H1 (cell line): ENCODE measurements around the gene KCNJ16. TPM values are rescaled to one million over a fixed set of nuclear protein-coding genes. Genes with fewer than 3 reads are reported as not detected.

ENCODE experiments used
- CTCF ChIA-PET: fragments of 300-600 bp; sonication (Branson Sonifier 250); formaldehyde crosslinking; loops from one replicate; lab custom pipeline; 2021; ENCODE audit not compliant: partially characterized antibody; lab: Charles Lee
- POLR2A ChIA-PET: fragments of 300-600 bp; sonication (Branson Sonifier 250); formaldehyde crosslinking; loops from one replicate; lab custom pipeline; 2021; ENCODE audit warnings: inconsistent platforms; ENCODE audit not compliant: partially characterized antibody; lab: Charles Lee
- DNase-seq, 2 experiments: peaks; one replicate each; pipeline versions ENCODE4 v3.0.0 to v3.0.0-alpha.2; 2010 to 2022; ENCODE audit warnings: low spot score in 2 of 2, low read depth in 1 of 2, mixed read lengths in 1 of 2
- FAIRE-seq: peaks from 2 replicates; lab custom pipeline; 2011; peaks lifted over from hg19 to GRCh38; lab: Jason Lieb, UNC
- H2AFZ ChIP-seq: 2 replicates; pipeline ENCODE4 v1.8.1; 2012; ENCODE audit warnings: low read length, inconsistent platforms
- H2AK5ac ChIP-seq: 2 replicates; pipeline ENCODE4 v1.6.1; 2013; ENCODE audit warnings: low read depth, low read length
- H2BK120ac ChIP-seq: replicated peaks from 2 replicates; pipeline ENCODE3; 2013; ENCODE audit warnings: low read depth, low read length, inconsistent platforms
- H2BK12ac ChIP-seq: 2 replicates; pipeline ENCODE4 v1.6.1; 2013; ENCODE audit warnings: low read depth, low read length
- H2BK15ac ChIP-seq: 2 replicates; pipeline ENCODE4 v1.6.1; 2013; ENCODE audit warnings: low read length
- H2BK20ac ChIP-seq: 2 replicates; pipeline ENCODE4 v1.6.1; 2013; ENCODE audit warnings: low read length
- H2BK5ac ChIP-seq: 2 replicates; pipeline ENCODE4 v1.6.1; 2013; ENCODE audit warnings: low read depth, low read length
- H3K14ac ChIP-seq: 2 replicates; pipeline ENCODE4 v1.6.1; 2013; ENCODE audit warnings: inconsistent platforms; ENCODE audit not compliant: insufficient read length
- H3K18ac ChIP-seq: 2 replicates; pipeline ENCODE4 v1.6.1; 2013; ENCODE audit warnings: low read length; ENCODE audit errors: extremely low read depth
- H3K23ac ChIP-seq: 2 replicates; pipeline ENCODE4 v1.6.1; 2013; ENCODE audit warnings: inconsistent platforms; ENCODE audit not compliant: insufficient read length
- H3K23me2 ChIP-seq: 2 replicates; pipeline ENCODE4 v1.6.1; 2013; ENCODE audit warnings: low read depth, low read length
- H3K27ac ChIP-seq: 2 replicates; pipeline ENCODE4 v1.6.1; 2011; ENCODE audit warnings: low read depth, low read length, inconsistent platforms
- H3K27me3 ChIP-seq, 4 experiments: replicated peaks in 1 of 4; 1 replicate in 1 of 4; 2 replicates in 3 of 4; pipeline versions ENCODE4 v1.6.1 to v1.8.1; 2011 to 2013; ENCODE audit warnings: low read length in 3 of 4, mild to moderate bottlenecking in 3 of 4, inconsistent platforms in 2 of 4, mixed read lengths in 2 of 4, moderate library complexity in 1 of 4; ENCODE audit not compliant: control insufficient read depth in 3 of 4, insufficient read depth in 3 of 4; ENCODE audit errors: extremely low read depth in 1 of 4
- H3K36me3 ChIP-seq, 4 experiments: 2 replicates each; pipeline versions ENCODE4 v1.6.1 to v1.8.1; 2011 to 2013; ENCODE audit warnings: mild to moderate bottlenecking in 4 of 4, low read length in 3 of 4, moderate library complexity in 2 of 4, control low read depth in 1 of 4, inconsistent platforms in 1 of 4; ENCODE audit not compliant: insufficient read depth in 4 of 4, control insufficient read depth in 2 of 4
- H3K4ac ChIP-seq: replicated peaks from 2 replicates; pipeline ENCODE3; 2013; ENCODE audit warnings: low read length, low read depth, mixed read lengths, inconsistent platforms; ENCODE audit not compliant: insufficient read length
- H3K4me1 ChIP-seq, 4 experiments: replicated peaks in 1 of 4; 1 replicate in 1 of 4; 2 replicates in 3 of 4; pipeline versions ENCODE4 v1.6.1 to v1.8.1; 2011 to 2013; ENCODE audit warnings: low read length in 3 of 4, inconsistent platforms in 2 of 4, mixed read lengths in 1 of 4; ENCODE audit not compliant: insufficient read depth in 4 of 4, control insufficient read depth in 3 of 4
- H3K4me2 ChIP-seq, 2 experiments: 2 replicates each; pipeline versions ENCODE4 v1.6.1 to v1.8.1; 2011 to 2013; ENCODE audit warnings: low read depth in 2 of 2, low read length in 2 of 2, control low read depth in 1 of 2, inconsistent platforms in 1 of 2, mild to moderate bottlenecking in 1 of 2; ENCODE audit not compliant: insufficient read depth in 1 of 2
- H3K4me3 ChIP-seq, 4 experiments: fragments of 200-600, 300-600 bp in 1 of 4; sonication (generic), shearing (Covaris generic), sonication (Bioruptor Twin) in 1 of 4; 2 replicates each; pipeline versions ENCODE4 v1.5.1 to v1.8.1; 2011 to 2016; ENCODE audit warnings: low read length in 4 of 4, low read depth in 3 of 4, control low read depth in 2 of 4, inconsistent platforms in 2 of 4, mild to moderate bottlenecking in 2 of 4, mixed read lengths in 1 of 4, moderate library complexity in 1 of 4; ENCODE audit not compliant: insufficient read depth in 2 of 4; ENCODE audit errors: extremely low read depth in 1 of 4
- H3K56ac ChIP-seq: replicated peaks from 2 replicates; pipeline ENCODE3; 2013; ENCODE audit warnings: low read depth, mild to moderate bottlenecking, mixed read lengths, low read length, inconsistent platforms; ENCODE audit not compliant: insufficient read length
- H3K79me1 ChIP-seq: 2 replicates; pipeline ENCODE4 v1.6.1; 2013; ENCODE audit warnings: low read depth, low read length, control low read depth
- H3K79me2 ChIP-seq, 2 experiments: 2 replicates each; pipeline versions ENCODE4 v1.6.1 to v1.8.1; 2012 to 2013; ENCODE audit warnings: low read length in 2 of 2, mild to moderate bottlenecking in 2 of 2, inconsistent platforms in 1 of 2; ENCODE audit not compliant: insufficient read depth in 2 of 2, control insufficient read depth in 1 of 2
- H3K9ac ChIP-seq, 4 experiments: replicated peaks in 1 of 4; 1 replicate in 1 of 4; 2 replicates in 3 of 4; pipeline versions ENCODE4 v1.6.1 to v1.8.1; 2011 to 2013; ENCODE audit warnings: low read depth in 3 of 4, low read length in 3 of 4, control low read depth in 2 of 4, mild to moderate bottlenecking in 2 of 4, moderate library complexity in 2 of 4, inconsistent platforms in 1 of 4; ENCODE audit errors: extremely low read depth in 1 of 4
- H3K9me3 ChIP-seq, 2 experiments: 2 replicates each; pipeline versions ENCODE4 v1.6.1 to v1.8.1; 2012 to 2013; ENCODE audit warnings: mild to moderate bottlenecking in 2 of 2, moderate library complexity in 2 of 2, control low read depth in 1 of 2, inconsistent platforms in 1 of 2, low read depth in 1 of 2, low read length in 1 of 2, mixed read lengths in 1 of 2; ENCODE audit not compliant: insufficient read depth in 2 of 2
- H4K20me1 ChIP-seq, 2 experiments: replicated peaks in 1 of 2; 2 replicates each; pipeline versions ENCODE3 to v1.8.1; 2011 to 2013; ENCODE audit warnings: inconsistent platforms in 2 of 2, low read length in 2 of 2, mild to moderate bottlenecking in 1 of 2; ENCODE audit not compliant: insufficient read depth in 2 of 2, control insufficient read depth in 1 of 2
- H4K5ac ChIP-seq: 2 replicates; pipeline ENCODE4 v1.6.1; 2013; ENCODE audit warnings: low read length, low read depth, mixed read lengths, inconsistent platforms; ENCODE audit not compliant: insufficient read length
- H4K8ac ChIP-seq: 2 replicates; pipeline ENCODE4 v1.8.0; 2013; ENCODE audit warnings: mild to moderate bottlenecking, moderate library complexity, low read length, inconsistent platforms; ENCODE audit not compliant: insufficient read depth; ENCODE audit errors: extremely low read depth
- H4K91ac ChIP-seq: replicated peaks from 2 replicates; pipeline ENCODE3; 2013; ENCODE audit warnings: low read length, mixed read lengths, inconsistent platforms; ENCODE audit not compliant: insufficient read length
- EZH2 ChIP-seq: fragments of 200-600 bp; sonication (generic); IDR thresholded peaks from 2 replicates; pipeline ENCODE4 v1.7.1; 2012; ENCODE audit warnings: low read depth, mild to moderate bottlenecking, moderate library complexity, low read length, inconsistent platforms; ENCODE audit not compliant: severe bottlenecking
- GTF2F1 ChIP-seq: IDR thresholded peaks from 2 replicates; pipeline ENCODE4 v1.6.1; 2012; ENCODE audit warnings: low read depth, low read length, improper control_type of control experiment, borderline replicate concordance
- JUN ChIP-seq: IDR thresholded peaks from 2 replicates; pipeline ENCODE4 v1.6.1; 2011; ENCODE audit warnings: low read depth, mild to moderate bottlenecking, improper control_type of control experiment, low read length
- JUND ChIP-seq: IDR thresholded peaks from 2 replicates; pipeline ENCODE4 v1.6.1; 2011; ENCODE audit warnings: mild to moderate bottlenecking, improper control_type of control experiment, low read length
- KDM4A ChIP-seq: IDR thresholded peaks from one replicate; pipeline ENCODE4 v1.7.1; 2012; ENCODE audit warnings: low read depth, mild to moderate bottlenecking, moderate library complexity, low read length, inconsistent platforms; ENCODE audit not compliant: severe bottlenecking
- POLR2A ChIP-seq, 2 experiments: IDR thresholded peaks; 1 replicate in 1 of 2; 2 replicates in 1 of 2; pipeline ENCODE4 v1.6.1; 2011; ENCODE audit warnings: low read depth in 2 of 2, low read length in 2 of 2, mild to moderate bottlenecking in 2 of 2; ENCODE audit errors: control extremely low read depth in 1 of 2
- RBBP5 ChIP-seq: IDR thresholded peaks from 2 replicates; pipeline ENCODE4 v1.7.1; 2012; ENCODE audit warnings: low read depth, mild to moderate bottlenecking, inconsistent platforms, low read length, moderate library complexity, borderline replicate concordance
- RFX5 ChIP-seq: IDR thresholded peaks from 2 replicates; pipeline ENCODE4 v1.6.1; 2011; ENCODE audit warnings: low read depth, low read length, improper control_type of control experiment, borderline replicate concordance
- SAP30 ChIP-seq: fragments of 300-600 bp; sonication (generic); IDR thresholded peaks from 2 replicates; pipeline ENCODE4 v1.7.1; 2012; ENCODE audit warnings: low read length, moderate library complexity, mild to moderate bottlenecking, inconsistent platforms; ENCODE audit not compliant: insufficient read depth, insufficient replicate concordance
- SP4 ChIP-seq: IDR thresholded peaks from 2 replicates; pipeline ENCODE4 v1.6.1; 2012; ENCODE audit warnings: low read length, inconsistent platforms
- TCF12 ChIP-seq: IDR thresholded peaks from 2 replicates; pipeline ENCODE4 v1.6.1; 2011; ENCODE audit warnings: low read depth, mild to moderate bottlenecking, low read length
- TEAD4 ChIP-seq: IDR thresholded peaks from 2 replicates; pipeline ENCODE4 v1.6.1; 2012; ENCODE audit warnings: low read depth, low read length, inconsistent platforms, mixed read lengths
- WGBS, 2 experiments: shearing (Covaris generic) in 1 of 2; methylation state at CpG; one replicate each; pipeline versions ENCODE4 v1.1.6 to v1.1.7; 2013 to 2015; ENCODE audit warnings: low lambda C conversion rate in 2 of 2, mixed read lengths in 2 of 2, inconsistent platforms in 1 of 2, low coverage in 1 of 2, missing lambda C conversion rate in 1 of 2; ENCODE audit not compliant: insufficient replicate concordance in 2 of 2, insufficient coverage in 1 of 2, insufficient read length in 1 of 2; ENCODE audit errors: extremely low coverage in 1 of 2, missing lambda C conversion rate in 1 of 2; 5-methylcytosine and 5-hydroxymethylcytosine counted together
- polyA plus RNA-seq, 7 experiments: library from polyadenylated mRNA; depleted of rRNA in 3 of 7; stranded (reverse) in 5 of 7; unstranded in 2 of 7; fragments of >200 nt in 5 of 7; fragments of 200-250 nt in 2 of 7; gene quantifications; 1 replicate in 5 of 7; 2 replicates in 1 of 7; 4 replicates in 1 of 7; pipeline versions ENCODE4 v1.2.1 to v1.2.3, GENCODE V29; 2011 to 2013; ENCODE audit warnings: missing spikeins in 2 of 7, mixed read lengths in 2 of 7
- total RNA-seq: library from RNA; stranded (reverse); fragmentation: NEBNext Ultra II Directional; extraction: Animal tissue kit (Norgen Biotek cat#: 25700); gene quantifications from 2 replicates; pipeline ENCODE4 v1.2.1, GENCODE V29; 2021

Gene KCNJ16
- total and polyA plus RNA-seq, 2 of the 8 experiments (the other 6 are each of a cell fraction or from before 2014, with no cell fraction given), result not detected

GRCh38 chr17:70099294-70099693 lies 24.3 kb downstream of the KCNJ16 start:
- H4K8ac ChIP-seq, result no peak overlapping the region
- H2AFZ ChIP-seq, result no peak overlapping the region
- no peak overlapping the region for H2BK15ac ChIP-seq
- no peak overlapping the region for H2BK20ac ChIP-seq
- FAIRE-seq (no peak), DNase-seq (no peak)
- H3K36me3 ChIP-seq, result no peaks in the 10 kb centered on the region
- ChIA-PET CTCF (interaction anchor here (0.5 kb wide), 1 partner anchor 120 kb away, joined by 4 read pairs; no protein-coding TSS in a partner anchor), POLR2A (no interaction called here)
- H3K4ac ChIP-seq, result no peak overlapping the region
- no peaks in the 10 kb centered on the region for H4K20me1 ChIP-seq
- H3K4me2 ChIP-seq, result no peak overlapping the region
- no peak overlapping the region for H3K9ac ChIP-seq
- 81% methylated on average over 3 of the region's 3 CpGs; no CpG with 5 or more reads in 1 of the 2 experiments for WGBS, 2 experiments
- no peak overlapping the region for H3K23ac ChIP-seq
- no peak overlapping the region for H4K91ac ChIP-seq
- no peak for TF ChIP-seq JUND
- TF ChIP-seq TEAD4, result no peak
- TF ChIP-seq TCF12, result no peak
- no peak for TF ChIP-seq SP4
- TF ChIP-seq GTF2F1, result no peak
- no peak for TF ChIP-seq JUN
- no peak for TF ChIP-seq SAP30
- TF ChIP-seq KDM4A, result no peak
- no peak for TF ChIP-seq EZH2
- no peak for TF ChIP-seq POLR2A (IDR thresholded peaks at IDR 0.05; ENCODE audit: control extremely low read depth in 1 of 2, low read depth in 2 of 2, low read length in 2 of 2)
- TF ChIP-seq RFX5, result no peak
- TF ChIP-seq RBBP5, result no peak
- no peak overlapping the region for H2BK12ac ChIP-seq
- no peak overlapping the region for H4K5ac ChIP-seq
- no peaks in the 10 kb centered on the region for H3K9me3 ChIP-seq
- H3K79me1 ChIP-seq, result no peaks in the 10 kb centered on the region
- H3K56ac ChIP-seq, result no peak overlapping the region
- H3K79me2 ChIP-seq, result no peaks in the 10 kb centered on the region
- H3K23me2 ChIP-seq, result no peaks in the 10 kb centered on the region
- H3K27me3 ChIP-seq, result no peaks in the 10 kb centered on the region
- no peak overlapping the region for H2BK5ac ChIP-seq
- H3K4me3 ChIP-seq, result no peak overlapping the region
- no peaks in the 10 kb centered on the region for H3K4me1 ChIP-seq
- H2BK120ac ChIP-seq, result no peak overlapping the region
- no peak overlapping the region for H3K18ac ChIP-seq
- H3K27ac ChIP-seq, result no peak overlapping the region
- no peak overlapping the region for H2AK5ac ChIP-seq
- H3K14ac ChIP-seq, result no peak overlapping the region
